ENCODE data around the gene TMEM125.

Gene TMEM125

GRCh38 chr1:43314233-43314632 lies 44.5 kb downstream of the TMEM125 start:
- DNase-seq: no peak

- DNase-seq: no peak
Measured at GRCh38 chr1:43315481-43315880, 45.7 kb downstream of the TMEM125 start.

GRCh38 chr1:43315963-43316737 lies 46.4 kb downstream of the TMEM125 start:
- no peak for DNase-seq

DNA sequence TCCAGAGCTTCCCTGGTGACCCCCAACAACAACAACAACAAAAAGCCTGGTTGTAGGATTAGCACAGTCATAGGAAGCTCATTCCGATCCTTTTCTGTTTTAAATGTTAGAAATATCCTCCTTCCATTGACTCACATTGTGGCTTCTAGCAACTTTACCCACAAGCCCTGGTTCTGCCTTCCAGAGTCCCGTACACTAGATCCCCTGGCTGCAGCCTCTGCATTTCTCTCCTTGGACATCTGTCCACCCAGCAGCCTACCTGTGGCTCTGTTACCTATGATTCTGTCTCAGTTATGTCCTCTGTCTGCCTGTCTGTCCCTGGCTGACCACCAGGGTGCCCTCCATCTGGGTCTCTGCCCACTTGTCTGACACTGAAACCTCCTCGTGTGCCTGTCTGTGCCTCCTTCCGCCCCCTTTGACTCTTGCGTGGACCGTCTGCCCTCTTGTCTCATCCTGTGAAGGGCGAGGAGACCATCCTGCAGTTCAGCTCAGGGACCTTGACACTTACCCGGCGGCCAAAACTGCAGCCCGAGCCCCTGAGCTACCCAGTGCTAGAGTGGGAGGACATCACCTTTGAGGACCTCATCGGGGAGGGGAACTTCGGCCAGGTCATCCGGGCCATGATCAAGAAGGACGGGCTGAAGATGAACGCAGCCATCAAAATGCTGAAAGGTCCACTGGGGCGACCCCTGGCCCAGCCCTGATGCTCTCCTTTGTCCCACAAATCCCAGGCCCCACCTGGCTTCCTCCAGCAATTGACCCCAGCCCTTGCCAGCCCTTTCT lies 47.1 kb downstream of the TMEM125 start:
- no peak for DNase-seq

- DNase-seq: no peak
Measured at GRCh38 chr1:43317817-43318471, 48.2 kb downstream of the TMEM125 start.

GRCh38 chr1:43318831-43319230 lies 49.0 kb downstream of the TMEM125 start:
- no peak for DNase-seq

DNA sequence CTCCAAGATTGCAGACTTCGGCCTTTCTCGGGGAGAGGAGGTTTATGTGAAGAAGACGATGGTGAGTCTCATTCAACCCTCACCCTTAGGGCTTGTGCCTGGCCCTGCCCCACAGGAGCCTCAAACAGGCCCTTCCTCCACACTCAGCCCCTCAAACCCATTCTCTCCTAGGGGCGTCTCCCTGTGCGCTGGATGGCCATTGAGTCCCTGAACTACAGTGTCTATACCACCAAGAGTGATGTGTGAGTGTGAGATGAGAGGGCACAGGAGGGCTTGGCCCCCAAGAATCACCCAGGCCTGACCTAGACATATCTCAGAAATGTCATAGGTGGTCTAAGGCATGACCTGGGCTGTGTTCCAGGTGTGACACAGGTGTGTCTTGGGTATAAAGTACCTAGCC lies 49.5 kb downstream of the TMEM125 start:
- peak; percentile 36 for DNase-seq

GRCh38 chr1:43319766-43320165 lies 50.0 kb downstream of the TMEM125 start:
- peak; percentile 31 for DNase-seq

- peak; percentile 55 for DNase-seq
Measured at GRCh38 chr1:43321331-43321891, 51.6 kb downstream of the TMEM125 start.

DNA sequence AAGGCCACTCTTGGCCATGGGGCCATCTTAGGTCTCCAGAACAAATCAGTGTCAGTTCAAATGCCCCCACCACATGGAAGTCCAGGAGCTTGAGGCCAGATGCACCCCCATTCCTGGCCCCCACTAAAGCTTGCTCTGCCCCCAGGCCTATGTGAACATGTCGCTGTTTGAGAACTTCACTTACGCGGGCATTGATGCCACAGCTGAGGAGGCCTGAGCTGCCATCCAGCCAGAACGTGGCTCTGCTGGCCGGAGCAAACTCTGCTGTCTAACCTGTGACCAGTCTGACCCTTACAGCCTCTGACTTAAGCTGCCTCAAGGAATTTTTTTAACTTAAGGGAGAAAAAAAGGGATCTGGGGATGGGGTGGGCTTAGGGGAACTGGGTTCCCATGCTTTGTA lies 52.7 kb downstream of the TMEM125 start:
- DNase-seq: peak; percentile 51

Measured in activated effector memory CD4-positive, alpha-beta T cell treated with anti-CD3 and anti-CD28 coated beads, Interleukin-2, amount 50 U/mL, for 16 hours (primary cell).